ENCODE data around the gene RAP1GAP2.

RAP1GAP2 gene

GRCh38 chr17:2962236-2962635 lies 166.0 kb downstream of the RAP1GAP2 start:
- no peaks in the 10 kb centered on the region for H3K36me3 ChIP-seq (ENCODE audit: insufficient read depth, low read length)
- no peak for ATAC-seq (ENCODE audit: insufficient read depth, low read depth)
- no peak overlapping the region for H3K9ac ChIP-seq (ENCODE audit: low read depth, low read length)
- H3K4me2 ChIP-seq (ENCODE audit: insufficient read depth, low read length), result no peak overlapping the region
- no peaks in the 10 kb centered on the region for H3K79me2 ChIP-seq (ENCODE audit: insufficient read depth, low read length)
- peaks cover 4% of the 10 kb centered on the region; the same call in 1 of the 2 replicates for H4K20me1 ChIP-seq (ENCODE audit: insufficient read depth, low read length)
- H3K4me1 ChIP-seq (ENCODE audit: insufficient read depth, low read length), result no peaks in the 10 kb centered on the region
- H3K27me3 ChIP-seq (ENCODE audit: insufficient read depth, low read length, poor library complexity), result no peaks in the 10 kb centered on the region
- no peak for DNase-seq
- H3K27ac ChIP-seq (ENCODE audit: low read length), result no peak overlapping the region
- no peak overlapping the region for H2AFZ ChIP-seq (ENCODE audit: low read depth, low read length)
- H3K4me3 ChIP-seq (ENCODE audit: low read depth in 1 of 2, low read length in 2 of 2), result no peak overlapping the region
- H3K9me3 ChIP-seq (ENCODE audit: insufficient read depth, low read length, severe bottlenecking), result no peaks in the 10 kb centered on the region
- TF ChIP-seq CTCF (IDR thresholded peaks at IDR 0.05; ENCODE audit: borderline replicate concordance, extremely low read depth, low read length, poor library complexity, severe bottlenecking), result no peak
- TF ChIP-seq EZH2 (IDR thresholded peaks at IDR 0.05; ENCODE audit: borderline replicate concordance, low read depth, low read length, severe bottlenecking), result no peak

- Histone ChIP-seq H3K27ac (ENCODE audit: low read length) (no peak overlapping the region), H3K27me3 (ENCODE audit: insufficient read depth, low read length, poor library complexity) (no peaks in the 10 kb centered on the region), H3K4me1 (ENCODE audit: insufficient read depth, low read length) (no peaks in the 10 kb centered on the region), H3K9me3 (ENCODE audit: insufficient read depth, low read length, severe bottlenecking) (no peaks in the 10 kb centered on the region), H3K36me3 (ENCODE audit: insufficient read depth, low read length) (no peaks in the 10 kb centered on the region), H3K9ac (ENCODE audit: low read depth, low read length) (no peak overlapping the region), H2AFZ (ENCODE audit: low read depth, low read length) (no peak overlapping the region), H3K4me2 (ENCODE audit: insufficient read depth, low read length) (no peak overlapping the region), H4K20me1 (ENCODE audit: insufficient read depth, low read length) (peaks cover 4% of the 10 kb centered on the region; the same call in 1 of the 2 replicates), H3K4me3 (ENCODE audit: low read depth in 1 of 2, low read length in 2 of 2) (no peak overlapping the region), H3K79me2 (ENCODE audit: insufficient read depth, low read length) (no peaks in the 10 kb centered on the region)
- no peak for ATAC-seq (ENCODE audit: insufficient read depth, low read depth)
- TF ChIP-seq CTCF (IDR thresholded peaks at IDR 0.05; ENCODE audit: borderline replicate concordance, extremely low read depth, low read length, poor library complexity, severe bottlenecking) (no peak), EZH2 (IDR thresholded peaks at IDR 0.05; ENCODE audit: borderline replicate concordance, low read depth, low read length, severe bottlenecking) (no peak)
- DNase-seq, result no peak
Measured at GRCh38 chr17:2962729-2963128, 166.5 kb downstream of the RAP1GAP2 start.

- H3K9ac ChIP-seq (ENCODE audit: low read depth, low read length), result no peak overlapping the region
- no peaks in the 10 kb centered on the region for H3K36me3 ChIP-seq (ENCODE audit: insufficient read depth, low read length)
- DNase-seq (no peak), ATAC-seq (ENCODE audit: insufficient read depth, low read depth) (no peak)
- no peaks in the 10 kb centered on the region for H3K27me3 ChIP-seq (ENCODE audit: insufficient read depth, low read length, poor library complexity)
- no peak overlapping the region for H3K4me3 ChIP-seq (ENCODE audit: low read depth in 1 of 2, low read length in 2 of 2)
- TF ChIP-seq EZH2 (IDR thresholded peaks at IDR 0.05; ENCODE audit: borderline replicate concordance, low read depth, low read length, severe bottlenecking), result no peak
- TF ChIP-seq CTCF (IDR thresholded peaks at IDR 0.05; ENCODE audit: borderline replicate concordance, extremely low read depth, low read length, poor library complexity, severe bottlenecking), result no peak
- no peaks in the 10 kb centered on the region for H3K9me3 ChIP-seq (ENCODE audit: insufficient read depth, low read length, severe bottlenecking)
- H3K4me1 ChIP-seq (ENCODE audit: insufficient read depth, low read length), result no peaks in the 10 kb centered on the region
- peaks cover 4% of the 10 kb centered on the region; the same call in 1 of the 2 replicates for H4K20me1 ChIP-seq (ENCODE audit: insufficient read depth, low read length)
- H3K27ac ChIP-seq (ENCODE audit: low read length), result no peak overlapping the region
- H3K4me2 ChIP-seq (ENCODE audit: insufficient read depth, low read length), result no peak overlapping the region
- H3K79me2 ChIP-seq (ENCODE audit: insufficient read depth, low read length), result no peaks in the 10 kb centered on the region
- H2AFZ ChIP-seq (ENCODE audit: low read depth, low read length), result no peak overlapping the region
Measured at GRCh38 chr17:2963332-2964027, 167.2 kb downstream of the RAP1GAP2 start.

Data from DND-41 (cell line).